ENCODE data around the gene CD164L2.
A peak's percentile ranks its signal among the peaks of the same experiment; 100 is the strongest.

DNA sequence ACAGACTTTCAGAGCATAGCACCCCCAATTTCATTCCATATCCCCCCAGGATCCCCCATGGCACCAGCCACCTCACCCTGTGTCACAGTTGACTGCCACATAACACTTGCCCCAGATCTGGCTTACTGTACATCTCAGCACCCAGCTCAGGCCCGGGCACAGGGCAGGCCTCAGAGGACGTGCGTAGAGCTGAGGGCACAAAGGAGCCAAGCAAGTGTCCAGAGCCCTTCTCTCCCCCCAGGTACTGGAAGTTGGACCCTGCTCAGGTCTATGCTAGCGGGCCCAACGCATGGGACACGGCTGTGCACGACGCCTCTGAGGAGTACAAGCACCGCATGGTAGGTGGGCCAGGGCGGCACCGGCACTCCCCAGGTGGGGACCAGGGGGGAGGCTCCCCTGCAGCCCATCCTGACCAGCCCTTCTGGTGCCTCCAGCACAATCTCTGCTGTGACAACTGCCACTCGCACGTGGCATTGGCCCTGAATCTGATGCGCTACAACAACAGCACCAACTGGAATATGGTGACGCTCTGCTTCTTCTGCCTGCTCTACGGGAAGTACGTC is 49.3 kb downstream of the CD164L2 start:
- TF ChIP-seq POLR2AphosphoS5 (IDR thresholded peaks at IDR 0.05; ENCODE audit: borderline replicate concordance, low read depth, low read length): peak; percentile 18; the same call in 1 of the 2 replicates
- TF ChIP-seq EZH2 (IDR thresholded peaks at IDR 0.05): no peak
- no peak for TF ChIP-seq FOXP2 (optimal IDR thresholded peaks at IDR 0.05; ENCODE audit: control extremely low read depth, extremely low read length, insufficient read depth)
